HCT116 (cell line): ENCODE measurements around the gene HLCS.

Source experiments
- EZH2 ChIP-seq: fragments of 200-600 bp; sonication (generic); IDR thresholded peaks from 2 replicates; pipeline ENCODE4 v1.6.1; 2017; ENCODE audit warnings: antibody characterized with exemption, mixed run types
- FOSL1 ChIP-seq: IDR thresholded peaks from 2 replicates; pipeline ENCODE4 v1.6.1; 2012; ENCODE audit warnings: low read depth
- JUND ChIP-seq: IDR thresholded peaks from 2 replicates; pipeline ENCODE4 v1.6.1; 2012
- POLR2AphosphoS5 ChIP-seq: IDR thresholded peaks from 2 replicates; pipeline ENCODE4 v1.6.1; 2011; ENCODE audit warnings: mild to moderate bottlenecking, low read depth, low read length, moderate library complexity
- SIN3A ChIP-seq: IDR thresholded peaks from 2 replicates; pipeline ENCODE4 v1.6.1; 2012; ENCODE audit warnings: low read depth
- SP1 ChIP-seq: IDR thresholded peaks from 2 replicates; pipeline ENCODE4 v1.6.1; 2012; ENCODE audit warnings: low read depth
- SRF ChIP-seq: IDR thresholded peaks from 2 replicates; pipeline ENCODE4 v1.6.1; 2012; ENCODE audit warnings: low read depth
- TCF7L2 ChIP-seq: IDR thresholded peaks from 2 replicates; pipeline ENCODE4 v1.7.0; 2011; ENCODE audit warnings: borderline replicate concordance, inconsistent platforms; ENCODE audit not compliant: insufficient read depth, insufficient read length; ENCODE audit errors: extremely low read depth
- ZFX ChIP-seq: fragments of 450-650 bp; IDR thresholded peaks from 2 replicates; pipeline ENCODE4 v1.6.1; 2017
- ZNF274 ChIP-seq: fragments of 200-500 bp; sonication (Bioruptor generic); IDR thresholded peaks from 2 replicates; pipeline ENCODE4 v1.6.1; 2014; ENCODE audit warnings: mild to moderate bottlenecking, low read depth, low read length, inconsistent platforms
- TF ChIP-seq, protein P1 (sequence below), 3 experiments: fragments of 200-600 bp in 1 of 3; sonication (generic) in 1 of 3; IDR thresholded peaks in 2 of 3; conservative IDR thresholded peaks in 1 of 3; 2 replicates each; pipeline ENCODE4 v1.5.1; 2012 to 2017; ENCODE audit warnings: low read depth in 2 of 3, low read length in 2 of 3, antibody characterized with exemption in 1 of 3, borderline replicate concordance in 1 of 3, control low read depth in 1 of 3, mild to moderate bottlenecking in 1 of 3, mixed read lengths in 1 of 3, mixed run types in 1 of 3, moderate library complexity in 1 of 3; ENCODE audit not compliant: insufficient read depth in 1 of 3
- TF ChIP-seq, protein P2 (sequence below): IDR thresholded peaks from 2 replicates; pipeline ENCODE4 v1.6.1; 2012
- TF ChIP-seq, protein P3 (sequence below): IDR thresholded peaks from 2 replicates; pipeline ENCODE4 v1.6.1; 2012; ENCODE audit warnings: low read depth

GRCh38 chr21:36734367-36735200, 231.9 kb downstream of the HLCS start:
- TF ChIP-seq, protein P1, sequence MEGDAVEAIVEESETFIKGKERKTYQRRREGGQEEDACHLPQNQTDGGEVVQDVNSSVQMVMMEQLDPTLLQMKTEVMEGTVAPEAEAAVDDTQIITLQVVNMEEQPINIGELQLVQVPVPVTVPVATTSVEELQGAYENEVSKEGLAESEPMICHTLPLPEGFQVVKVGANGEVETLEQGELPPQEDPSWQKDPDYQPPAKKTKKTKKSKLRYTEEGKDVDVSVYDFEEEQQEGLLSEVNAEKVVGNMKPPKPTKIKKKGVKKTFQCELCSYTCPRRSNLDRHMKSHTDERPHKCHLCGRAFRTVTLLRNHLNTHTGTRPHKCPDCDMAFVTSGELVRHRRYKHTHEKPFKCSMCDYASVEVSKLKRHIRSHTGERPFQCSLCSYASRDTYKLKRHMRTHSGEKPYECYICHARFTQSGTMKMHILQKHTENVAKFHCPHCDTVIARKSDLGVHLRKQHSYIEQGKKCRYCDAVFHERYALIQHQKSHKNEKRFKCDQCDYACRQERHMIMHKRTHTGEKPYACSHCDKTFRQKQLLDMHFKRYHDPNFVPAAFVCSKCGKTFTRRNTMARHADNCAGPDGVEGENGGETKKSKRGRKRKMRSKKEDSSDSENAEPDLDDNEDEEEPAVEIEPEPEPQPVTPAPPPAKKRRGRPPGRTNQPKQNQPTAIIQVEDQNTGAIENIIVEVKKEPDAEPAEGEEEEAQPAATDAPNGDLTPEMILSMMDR (IDR thresholded peaks at IDR 0.05 in 2 of 3, conservative IDR thresholded peaks at IDR 0.05 in 1 of 3; ENCODE audit: borderline replicate concordance in 1 of 3, insufficient read depth in 1 of 3, low read depth in 2 of 3, low read length in 2 of 3) = no peak
- TF ChIP-seq, protein P2, sequence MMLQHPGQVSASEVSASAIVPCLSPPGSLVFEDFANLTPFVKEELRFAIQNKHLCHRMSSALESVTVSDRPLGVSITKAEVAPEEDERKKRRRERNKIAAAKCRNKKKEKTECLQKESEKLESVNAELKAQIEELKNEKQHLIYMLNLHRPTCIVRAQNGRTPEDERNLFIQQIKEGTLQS = no peak
- no peak for TF ChIP-seq FOSL1
- no peak for TF ChIP-seq EZH2
- no peak for TF ChIP-seq POLR2AphosphoS5
- no peak for TF ChIP-seq TCF7L2
- TF ChIP-seq, protein P3, sequence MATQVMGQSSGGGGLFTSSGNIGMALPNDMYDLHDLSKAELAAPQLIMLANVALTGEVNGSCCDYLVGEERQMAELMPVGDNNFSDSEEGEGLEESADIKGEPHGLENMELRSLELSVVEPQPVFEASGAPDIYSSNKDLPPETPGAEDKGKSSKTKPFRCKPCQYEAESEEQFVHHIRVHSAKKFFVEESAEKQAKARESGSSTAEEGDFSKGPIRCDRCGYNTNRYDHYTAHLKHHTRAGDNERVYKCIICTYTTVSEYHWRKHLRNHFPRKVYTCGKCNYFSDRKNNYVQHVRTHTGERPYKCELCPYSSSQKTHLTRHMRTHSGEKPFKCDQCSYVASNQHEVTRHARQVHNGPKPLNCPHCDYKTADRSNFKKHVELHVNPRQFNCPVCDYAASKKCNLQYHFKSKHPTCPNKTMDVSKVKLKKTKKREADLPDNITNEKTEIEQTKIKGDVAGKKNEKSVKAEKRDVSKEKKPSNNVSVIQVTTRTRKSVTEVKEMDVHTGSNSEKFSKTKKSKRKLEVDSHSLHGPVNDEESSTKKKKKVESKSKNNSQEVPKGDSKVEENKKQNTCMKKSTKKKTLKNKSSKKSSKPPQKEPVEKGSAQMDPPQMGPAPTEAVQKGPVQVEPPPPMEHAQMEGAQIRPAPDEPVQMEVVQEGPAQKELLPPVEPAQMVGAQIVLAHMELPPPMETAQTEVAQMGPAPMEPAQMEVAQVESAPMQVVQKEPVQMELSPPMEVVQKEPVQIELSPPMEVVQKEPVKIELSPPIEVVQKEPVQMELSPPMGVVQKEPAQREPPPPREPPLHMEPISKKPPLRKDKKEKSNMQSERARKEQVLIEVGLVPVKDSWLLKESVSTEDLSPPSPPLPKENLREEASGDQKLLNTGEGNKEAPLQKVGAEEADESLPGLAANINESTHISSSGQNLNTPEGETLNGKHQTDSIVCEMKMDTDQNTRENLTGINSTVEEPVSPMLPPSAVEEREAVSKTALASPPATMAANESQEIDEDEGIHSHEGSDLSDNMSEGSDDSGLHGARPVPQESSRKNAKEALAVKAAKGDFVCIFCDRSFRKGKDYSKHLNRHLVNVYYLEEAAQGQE = no peak
- TF ChIP-seq ZFX = no peak
- TF ChIP-seq SIN3A = no peak
- no peak for TF ChIP-seq ZNF274
- TF ChIP-seq JUND = no peak
- TF ChIP-seq SP1 = no peak
- no peak for TF ChIP-seq SRF
